Transverse colon (tissue), 4 donors: Measurements from ENCODE around the gene COLQ.

Experiments used
- EP300 ChIP-seq: sonication (generic); formaldehyde crosslinking; IDR thresholded peaks from one replicate; pipeline ENCODE4 v1.6.1; 2017; ENCODE audit warnings: antibody characterized with exemption, low read depth
- POLR2A ChIP-seq: fragments of 450-650 bp; IDR thresholded peaks from one replicate; pipeline ENCODE4 v1.6.1; 2016; ENCODE audit warnings: antibody characterized with exemption, mild to moderate bottlenecking, moderate library complexity
- POLR2AphosphoS5 ChIP-seq, 3 donors: sonication (generic); formaldehyde crosslinking; IDR thresholded peaks; one replicate each; pipeline ENCODE4 v1.6.1; 2016; ENCODE audit warnings: antibody characterized with exemption in 3 of 3
- TF ChIP-seq, protein P1 (sequence below), 5 experiments: fragments of 200-600 bp in 3 of 5; fragments of 450-650 bp in 2 of 5; sonication (generic) in 3 of 5; IDR thresholded peaks; 1 replicate in 2 of 5; 2 replicates in 3 of 5; pipeline ENCODE4 v1.5.1; 2016 to 2017; ENCODE audit warnings: antibody characterized with exemption in 5 of 5, inconsistent platforms in 3 of 5, mild to moderate bottlenecking in 2 of 5, moderate library complexity in 1 of 5

DNA sequence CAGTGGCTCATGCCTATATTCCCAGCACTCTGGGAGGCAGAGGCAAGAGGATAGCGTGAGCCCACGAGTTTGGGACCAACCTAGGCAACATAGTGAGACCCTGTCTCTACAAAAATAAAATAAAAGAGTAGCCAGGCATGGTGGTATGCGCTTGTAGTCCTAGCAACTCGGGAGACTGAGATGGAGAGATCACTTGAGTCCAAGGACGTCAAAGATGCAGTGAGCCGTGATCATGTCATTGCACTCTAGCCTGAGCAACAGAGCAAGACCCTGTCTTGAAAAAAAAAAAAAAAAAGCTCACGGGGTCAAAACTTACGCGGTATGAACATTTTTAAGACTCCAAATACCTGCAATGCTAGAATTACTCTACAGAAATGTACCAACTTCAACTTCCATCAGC is 37.1 kb upstream of the COLQ start:
- TF ChIP-seq, protein P1, sequence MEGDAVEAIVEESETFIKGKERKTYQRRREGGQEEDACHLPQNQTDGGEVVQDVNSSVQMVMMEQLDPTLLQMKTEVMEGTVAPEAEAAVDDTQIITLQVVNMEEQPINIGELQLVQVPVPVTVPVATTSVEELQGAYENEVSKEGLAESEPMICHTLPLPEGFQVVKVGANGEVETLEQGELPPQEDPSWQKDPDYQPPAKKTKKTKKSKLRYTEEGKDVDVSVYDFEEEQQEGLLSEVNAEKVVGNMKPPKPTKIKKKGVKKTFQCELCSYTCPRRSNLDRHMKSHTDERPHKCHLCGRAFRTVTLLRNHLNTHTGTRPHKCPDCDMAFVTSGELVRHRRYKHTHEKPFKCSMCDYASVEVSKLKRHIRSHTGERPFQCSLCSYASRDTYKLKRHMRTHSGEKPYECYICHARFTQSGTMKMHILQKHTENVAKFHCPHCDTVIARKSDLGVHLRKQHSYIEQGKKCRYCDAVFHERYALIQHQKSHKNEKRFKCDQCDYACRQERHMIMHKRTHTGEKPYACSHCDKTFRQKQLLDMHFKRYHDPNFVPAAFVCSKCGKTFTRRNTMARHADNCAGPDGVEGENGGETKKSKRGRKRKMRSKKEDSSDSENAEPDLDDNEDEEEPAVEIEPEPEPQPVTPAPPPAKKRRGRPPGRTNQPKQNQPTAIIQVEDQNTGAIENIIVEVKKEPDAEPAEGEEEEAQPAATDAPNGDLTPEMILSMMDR (IDR thresholded peaks at IDR 0.05) = no peak
- TF ChIP-seq POLR2A = no peak
- TF ChIP-seq POLR2AphosphoS5 (IDR thresholded peaks at IDR 0.05) = no peak
- TF ChIP-seq EP300 = no peak
